CD14-positive monocyte (primary cell): ENCODE measurements around the gene RPL7L1. TPM values are rescaled to one million over a fixed set of nuclear protein-coding genes. Genes with fewer than 3 reads are reported as not detected.

Experiments
- DNase-seq, 3 donors: peaks; one replicate each; pipeline ENCODE4 v3.0.0-alpha.2; 2011 to 2022
- H2AFZ ChIP-seq: 2 replicates; pipeline ENCODE4 v1.6.0; 2012; ENCODE audit warnings: mild to moderate bottlenecking, low read depth, low read length, inconsistent platforms; ENCODE audit not compliant: insufficient read depth, poor library complexity, severe bottlenecking
- H3K27ac ChIP-seq, 2 donors: 1 replicate in 1 of 2; 2 replicates in 1 of 2; pipeline ENCODE4 v1.5.1; 2012 to 2013; ENCODE audit warnings: low read length in 2 of 2, control low read depth in 1 of 2, inconsistent platforms in 1 of 2, low read depth in 1 of 2, mild to moderate bottlenecking in 1 of 2
- H3K27me3 ChIP-seq, 2 donors: one replicate each; pipeline versions ENCODE4 v1.6.0 to v1.6.1; 2011 to 2013; ENCODE audit warnings: low read length in 2 of 2; ENCODE audit not compliant: control insufficient read depth in 2 of 2, insufficient read depth in 2 of 2
- H3K36me3 ChIP-seq, 2 donors: replicated peaks in 1 of 2; 1 replicate in 1 of 2; 2 replicates in 1 of 2; pipeline versions ENCODE4 v1.5.1 to v1.6.1; 2012 to 2013; ENCODE audit warnings: low read length in 2 of 2, control low read depth in 1 of 2, inconsistent platforms in 1 of 2, mild to moderate bottlenecking in 1 of 2; ENCODE audit not compliant: insufficient read depth in 2 of 2, control insufficient read depth in 1 of 2
- H3K4me1 ChIP-seq, 2 donors: 1 replicate in 1 of 2; 2 replicates in 1 of 2; pipeline versions ENCODE4 v1.5.1 to v1.6.1; 2012 to 2013; ENCODE audit warnings: low read length in 2 of 2, control low read depth in 1 of 2, inconsistent platforms in 1 of 2, mild to moderate bottlenecking in 1 of 2, moderate library complexity in 1 of 2; ENCODE audit not compliant: insufficient read depth in 2 of 2, control insufficient read depth in 1 of 2
- H3K4me2 ChIP-seq: replicated peaks from 2 replicates; pipeline ENCODE3; 2012; ENCODE audit warnings: low read length, moderate library complexity, mild to moderate bottlenecking; ENCODE audit not compliant: poor library complexity, severe bottlenecking; ENCODE audit errors: extremely low read depth
- H3K4me3 ChIP-seq, 3 experiments: fragments of 200-600 bp in 1 of 3; sonication (generic) in 1 of 3; replicated peaks in 1 of 3; 1 replicate in 2 of 3; 2 replicates in 1 of 3; pipeline ENCODE4 v1.5.1; 2011 to 2013; ENCODE audit warnings: low read length in 3 of 3, mild to moderate bottlenecking in 3 of 3, control low read depth in 2 of 3, low read depth in 2 of 3, inconsistent platforms in 1 of 3, moderate library complexity in 1 of 3
- H3K79me2 ChIP-seq: 2 replicates; pipeline ENCODE4 v1.6.0; 2012; ENCODE audit warnings: mild to moderate bottlenecking, control low read depth, inconsistent platforms, low read length, moderate library complexity; ENCODE audit not compliant: insufficient read depth
- H3K9ac ChIP-seq: 2 replicates; pipeline ENCODE4 v1.6.0; 2017; ENCODE audit warnings: low read length, mild to moderate bottlenecking; ENCODE audit not compliant: insufficient read depth, poor library complexity, severe bottlenecking
- H3K9me3 ChIP-seq, 2 donors: replicated peaks in 1 of 2; 1 replicate in 1 of 2; 2 replicates in 1 of 2; pipeline versions ENCODE4 v1.5.1 to v1.6.1; 2012 to 2013; ENCODE audit warnings: low read length in 2 of 2, control low read depth in 1 of 2; ENCODE audit not compliant: control insufficient read depth in 1 of 2, insufficient read depth in 1 of 2
- H4K20me1 ChIP-seq: 2 replicates; pipeline ENCODE4 v1.6.0; 2012; ENCODE audit warnings: mild to moderate bottlenecking, low read length, control low read depth, moderate library complexity; ENCODE audit not compliant: insufficient read depth
- H3K27ac Mint-ChIP-seq, 7 donors: one replicate each; pipeline ENCODE4 v1.8.0; 2020; ENCODE audit warnings: mild to moderate bottlenecking in 7 of 7, mixed read lengths in 7 of 7, moderate library complexity in 6 of 7, inconsistent platforms in 2 of 7
- H3K27me3 Mint-ChIP-seq, 3 donors: one replicate each; pipeline ENCODE4 v1.8.0; 2021 to 2022; ENCODE audit warnings: low read depth in 3 of 3, mild to moderate bottlenecking in 3 of 3, mixed read lengths in 3 of 3, moderate library complexity in 3 of 3, inconsistent platforms in 1 of 3
- H3K36me3 Mint-ChIP-seq, 2 donors: one replicate each; pipeline ENCODE4 v1.8.0; 2020; ENCODE audit warnings: mixed read lengths in 2 of 2, inconsistent platforms in 1 of 2, mild to moderate bottlenecking in 1 of 2
- H3K4me1 Mint-ChIP-seq: one replicate; pipeline ENCODE4 v1.8.0; 2020; ENCODE audit warnings: mild to moderate bottlenecking, mixed read lengths
- H3K4me3 Mint-ChIP-seq, 2 donors: one replicate each; pipeline ENCODE4 v1.8.0; 2020; ENCODE audit warnings: mild to moderate bottlenecking in 2 of 2, mixed read lengths in 2 of 2, moderate library complexity in 1 of 2
- H3K9me3 Mint-ChIP-seq, 7 donors: one replicate each; pipeline ENCODE4 v1.8.0; 2020 to 2022; ENCODE audit warnings: mixed read lengths in 7 of 7, mild to moderate bottlenecking in 6 of 7, moderate library complexity in 6 of 7, inconsistent platforms in 2 of 7
- WGBS: methylation state at CpG from one replicate; pipeline ENCODE4 v1.1.5; 2013; ENCODE audit warnings: missing lambda C conversion rate; ENCODE audit not compliant: insufficient coverage; 5-methylcytosine and 5-hydroxymethylcytosine counted together
- intact Hi-C, 2 donors: fragments of 100-400 bp; cut with micrococcal nuclease; formaldehyde crosslinking; loops; one replicate each; pipeline versions ENCODE4 v1.15.0 to v1.15.1; 2023
- polyA plus RNA-seq, 3 donors: library from polyadenylated mRNA; depleted of rRNA in 1 of 3; unstranded in 2 of 3; stranded (reverse) in 1 of 3; fragments of 300-500 nt in 2 of 3; fragments of >200 nt in 1 of 3; fragmentation: Illumina TruSeq in 2 of 3; gene quantifications; 1 replicate in 2 of 3; 2 replicates in 1 of 3; pipeline ENCODE4 v1.2.3, GENCODE V29; 2012 to 2021
- TF ChIP-seq, protein P1 (sequence below): fragments of 200-600 bp; IDR thresholded peaks from one replicate; pipeline ENCODE4 v1.8.0; 2022; ENCODE audit warnings: antibody characterized with exemption, mild to moderate bottlenecking

The RPL7L1 gene
- polyA plus RNA-seq, 3 donors, result 7.6 to 35.5 (median 29.7) TPM

DNA sequence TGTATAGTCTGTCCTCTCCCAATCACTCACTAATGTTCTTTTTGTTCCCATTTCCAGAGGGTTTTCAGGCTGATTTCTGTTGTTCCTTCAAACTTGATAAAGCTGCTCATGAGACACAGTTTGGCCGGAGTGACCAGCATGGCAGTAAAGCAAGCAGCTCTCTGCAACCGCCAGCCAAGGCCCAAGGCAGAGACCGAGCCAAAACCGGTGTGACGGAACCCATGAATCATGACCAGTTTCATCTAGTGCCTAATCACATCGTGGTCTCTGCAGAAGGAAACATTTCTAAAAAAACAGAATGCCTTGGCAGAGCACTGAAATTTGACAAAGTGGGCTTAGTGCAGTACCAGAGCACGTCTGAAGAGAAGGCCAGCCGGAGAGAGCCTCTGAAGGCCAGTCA, 14.8 kb upstream of the RPL7L1 start:
- WGBS, result 92% methylated on average over 7 of the region's 8 CpGs
- H4K20me1 ChIP-seq, result no peaks in the 10 kb centered on the region
- no peaks in the 10 kb centered on the region for H3K27me3 ChIP-seq
- Mint-ChIP-seq H3K9me3 (no peaks in the 10 kb centered on the region), H3K27me3 (no peaks in the 10 kb centered on the region), H3K4me1 (no peaks in the 10 kb centered on the region), H3K27ac (peak overlapping the region in 1 of 7 donors; percentile 19), H3K4me3 (no peak overlapping the region), H3K36me3 (peaks cover 79 to 93% of the 10 kb centered on the region in 2 donors)
- no peak for DNase-seq
- H3K27ac ChIP-seq, result peak overlapping the region in 1 of 2 donors; percentile 8
- no peak overlapping the region for H3K4me3 ChIP-seq
- H3K9ac ChIP-seq, result no peak overlapping the region
- no peak overlapping the region for H2AFZ ChIP-seq
- intact Hi-C loops, result no loop called here
- no peaks in the 10 kb centered on the region for H3K4me1 ChIP-seq
- TF ChIP-seq, protein P1, sequence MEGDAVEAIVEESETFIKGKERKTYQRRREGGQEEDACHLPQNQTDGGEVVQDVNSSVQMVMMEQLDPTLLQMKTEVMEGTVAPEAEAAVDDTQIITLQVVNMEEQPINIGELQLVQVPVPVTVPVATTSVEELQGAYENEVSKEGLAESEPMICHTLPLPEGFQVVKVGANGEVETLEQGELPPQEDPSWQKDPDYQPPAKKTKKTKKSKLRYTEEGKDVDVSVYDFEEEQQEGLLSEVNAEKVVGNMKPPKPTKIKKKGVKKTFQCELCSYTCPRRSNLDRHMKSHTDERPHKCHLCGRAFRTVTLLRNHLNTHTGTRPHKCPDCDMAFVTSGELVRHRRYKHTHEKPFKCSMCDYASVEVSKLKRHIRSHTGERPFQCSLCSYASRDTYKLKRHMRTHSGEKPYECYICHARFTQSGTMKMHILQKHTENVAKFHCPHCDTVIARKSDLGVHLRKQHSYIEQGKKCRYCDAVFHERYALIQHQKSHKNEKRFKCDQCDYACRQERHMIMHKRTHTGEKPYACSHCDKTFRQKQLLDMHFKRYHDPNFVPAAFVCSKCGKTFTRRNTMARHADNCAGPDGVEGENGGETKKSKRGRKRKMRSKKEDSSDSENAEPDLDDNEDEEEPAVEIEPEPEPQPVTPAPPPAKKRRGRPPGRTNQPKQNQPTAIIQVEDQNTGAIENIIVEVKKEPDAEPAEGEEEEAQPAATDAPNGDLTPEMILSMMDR, result no peak
- H3K4me2 ChIP-seq, result no peak overlapping the region
- no peaks in the 10 kb centered on the region for H3K79me2 ChIP-seq
- H3K9me3 ChIP-seq, result no peaks in the 10 kb centered on the region
- H3K36me3 ChIP-seq, result peaks cover 86 to 98% of the 10 kb centered on the region in 2 donors

DNA sequence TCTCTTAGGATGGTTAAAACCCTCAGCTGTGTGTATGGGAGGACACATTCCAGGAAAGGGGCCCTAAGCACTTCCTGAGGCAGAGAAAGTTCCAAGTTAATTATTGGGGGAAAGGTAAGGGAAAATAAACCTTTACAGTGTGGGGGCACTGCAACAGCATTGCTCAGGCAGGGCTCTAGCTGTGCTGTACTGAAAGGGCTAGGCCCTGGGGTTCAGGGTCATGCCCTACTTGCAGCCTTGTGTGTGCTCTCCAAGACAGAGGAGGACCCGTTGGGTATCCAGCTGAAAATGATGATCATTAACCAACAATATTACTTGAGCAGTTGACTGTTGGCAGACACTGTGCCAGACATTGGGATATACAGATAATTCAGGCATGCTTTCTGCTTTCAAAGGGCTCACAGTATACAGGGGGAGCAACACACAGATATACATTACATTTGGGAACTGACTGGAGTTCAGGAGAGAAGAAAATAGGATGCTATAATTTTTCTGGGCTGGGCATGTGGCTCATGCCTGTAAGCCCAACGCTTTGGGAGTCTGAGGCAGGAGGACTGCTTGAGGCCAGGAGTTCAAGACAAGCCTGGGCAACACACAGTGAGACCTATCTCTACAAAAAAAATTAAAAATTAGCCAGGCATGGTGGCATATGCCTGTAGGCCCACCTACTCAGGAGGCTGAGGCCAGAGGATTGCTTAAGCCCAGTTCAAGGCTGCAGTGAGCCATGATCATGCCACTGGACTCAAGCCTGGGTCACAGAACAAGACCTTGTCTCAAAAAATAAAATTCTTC, 9.1 kb upstream of the RPL7L1 start:
- H3K9me3 ChIP-seq, result no peaks in the 10 kb centered on the region
- Mint-ChIP-seq H3K27me3 (peaks cover 0 to 3% (median 2%) of the 10 kb centered on the region in 3 donors), H3K27ac (no peak overlapping the region), H3K36me3 (peaks cover 30 to 41% of the 10 kb centered on the region in 2 donors), H3K4me1 (no peaks in the 10 kb centered on the region), H3K4me3 (no peak overlapping the region), H3K9me3 (no peaks in the 10 kb centered on the region)
- H3K4me2 ChIP-seq, result no peak overlapping the region
- H3K27me3 ChIP-seq, result no peaks in the 10 kb centered on the region
- TF ChIP-seq, protein P1, result no peak
- H3K79me2 ChIP-seq, result no peaks in the 10 kb centered on the region
- H3K36me3 ChIP-seq, result peaks cover 36 to 44% of the 10 kb centered on the region in 2 donors
- H2AFZ ChIP-seq, result no peak overlapping the region
- no peak overlapping the region for H3K27ac ChIP-seq
- intact Hi-C loops, result no loop called here
- H4K20me1 ChIP-seq, result no peaks in the 10 kb centered on the region
- no CpG with 5 or more reads among the region's 2 CpGs for WGBS
- DNase-seq, result no peak
- no peak overlapping the region for H3K4me3 ChIP-seq
- no peaks in the 10 kb centered on the region for H3K4me1 ChIP-seq
- no peak overlapping the region for H3K9ac ChIP-seq
